IPS-18c (cell line): ENCODE data around the gene CPEB3.
A peak's percentile ranks its signal among the peaks of the same experiment; 100 is the strongest.
"Not testable (repeated sequence)": the region's sequence is repeated elsewhere in the genome, so short reads cannot be mapped to it uniquely, and the experiment has no call there.

Source experiments
- H3K4me3 ChIP-seq: 2 replicates; pipeline ENCODE4 v1.7.0; 2013; ENCODE audit warnings: low read depth, mild to moderate bottlenecking, low read length, moderate library complexity; ENCODE audit not compliant: insufficient read depth
- H3K9me3 ChIP-seq: one replicate; pipeline ENCODE4 v1.6.1; 2013; ENCODE audit warnings: mild to moderate bottlenecking, low read length, moderate library complexity; ENCODE audit not compliant: control insufficient read depth, insufficient read depth

Gene CPEB3

DNA sequence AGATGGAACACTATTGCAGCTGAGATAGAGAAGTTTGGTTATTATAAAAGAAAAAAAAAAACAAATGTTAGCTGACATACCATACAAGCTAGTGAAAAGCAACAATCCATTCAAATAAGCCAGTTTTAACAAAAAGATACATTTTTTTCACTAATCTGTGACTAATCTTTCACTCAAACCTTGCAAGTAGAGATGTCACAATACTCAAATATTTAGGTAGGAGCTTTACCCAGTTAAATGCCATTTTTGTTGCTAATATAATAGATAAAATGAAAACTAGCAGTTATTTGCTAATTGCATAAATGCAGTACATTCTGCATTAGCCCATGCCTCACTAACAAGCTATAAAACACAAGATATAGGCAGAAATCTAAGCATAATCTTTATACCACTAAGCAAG is 243.7 kb downstream of the CPEB3 start:
- no peaks in the 10 kb centered on the region for H3K9me3 ChIP-seq
- no peak overlapping the region for H3K4me3 ChIP-seq

- Histone ChIP-seq H3K4me3 (peak overlapping the region; percentile 32; the same call in 1 of the 2 replicates), H3K9me3 (no peaks in the 10 kb centered on the region)
Observed at GRCh38 chr10:92045641-92046106, 245.2 kb downstream of the CPEB3 start.

GRCh38 chr10:92042541-92042940 is 248.3 kb downstream of the CPEB3 start:
- H3K4me3 ChIP-seq = no peak overlapping the region
- H3K9me3 ChIP-seq = no peaks in the 10 kb centered on the region

DNA sequence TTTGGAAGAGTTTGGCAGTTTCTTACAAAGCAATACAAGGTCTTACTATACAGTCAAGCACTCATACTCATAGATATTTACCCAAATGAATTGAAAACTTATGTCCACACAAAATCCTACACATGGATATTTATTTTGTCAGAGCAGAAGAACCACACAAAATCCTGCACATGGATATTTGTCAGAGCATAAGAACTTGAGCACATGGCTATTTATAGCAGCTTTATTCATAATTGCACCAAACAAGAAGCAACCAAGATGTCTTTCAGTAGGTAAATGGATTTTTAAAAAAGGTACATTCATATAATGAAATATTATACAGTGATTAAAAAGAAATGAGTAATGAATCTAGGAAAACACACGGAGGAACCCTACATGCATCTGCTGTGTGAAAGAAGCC is 251.9 kb downstream of the CPEB3 start:
- H3K4me3 ChIP-seq = no peak overlapping the region
- H3K9me3 ChIP-seq = no peaks in the 10 kb centered on the region

DNA sequence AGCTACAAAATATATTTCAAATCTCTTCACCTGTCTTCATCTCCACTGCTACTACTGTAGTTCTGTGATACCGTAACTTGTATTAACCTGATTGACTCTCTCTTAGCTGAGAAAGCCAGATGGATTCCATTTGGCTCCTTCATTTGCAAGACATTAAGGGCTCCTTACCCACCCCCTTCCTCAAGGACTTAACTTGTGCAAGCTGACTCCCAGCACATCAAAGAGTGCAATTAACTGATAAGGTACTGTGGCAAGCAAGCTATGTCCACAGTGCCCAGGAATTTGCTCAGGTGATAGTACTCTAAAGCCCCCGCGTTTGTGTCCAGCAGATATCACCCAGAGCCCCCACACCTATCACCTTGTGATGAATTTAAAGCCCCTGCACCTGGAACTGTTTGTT is 257.8 kb downstream of the CPEB3 start:
- H3K4me3 ChIP-seq, H3K9me3 ChIP-seq: not testable (repeated sequence)

DNA sequence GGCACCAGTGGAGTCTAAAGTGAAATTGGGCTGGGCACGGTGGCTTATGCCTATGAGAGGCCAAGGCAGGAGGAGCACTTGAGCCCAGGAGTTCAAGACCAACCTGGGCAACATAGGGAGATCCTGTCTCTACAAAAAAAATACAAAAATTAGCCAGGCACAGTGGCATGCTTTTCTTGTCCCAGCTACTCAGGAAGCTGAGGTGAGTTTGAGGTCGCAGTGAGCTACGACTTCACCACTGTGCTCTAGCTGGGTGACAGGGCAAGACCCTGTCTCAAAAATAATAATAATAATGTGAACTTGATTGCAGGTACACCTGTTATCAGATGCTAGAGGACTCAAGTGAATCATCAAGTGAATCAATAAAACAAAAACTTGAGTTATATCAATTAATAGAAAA is 259.3 kb downstream of the CPEB3 start:
- no peak overlapping the region for H3K4me3 ChIP-seq
- H3K9me3 ChIP-seq = no peaks in the 10 kb centered on the region

DNA sequence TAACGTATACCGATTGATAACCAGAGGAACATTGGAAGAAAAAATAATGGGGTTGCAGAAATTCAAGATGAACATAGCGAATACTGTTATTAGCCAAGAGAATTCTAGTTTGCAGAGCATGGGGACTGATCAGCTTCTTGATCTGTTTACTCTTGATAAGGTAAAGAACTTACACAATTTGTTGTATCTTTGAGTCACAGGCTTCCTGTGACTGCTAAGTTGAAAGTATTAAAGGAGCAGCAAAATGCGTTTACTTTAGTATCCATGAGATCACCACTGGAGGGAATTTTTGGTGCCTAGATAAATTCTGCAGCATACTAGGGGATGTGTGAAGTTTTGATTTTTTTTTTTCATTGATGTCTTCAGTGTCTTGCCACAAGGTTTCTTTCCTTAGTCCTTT is 263.7 kb downstream of the CPEB3 start:
- Histone ChIP-seq H3K9me3 (no peaks in the 10 kb centered on the region), H3K4me3 (no peak overlapping the region)

DNA sequence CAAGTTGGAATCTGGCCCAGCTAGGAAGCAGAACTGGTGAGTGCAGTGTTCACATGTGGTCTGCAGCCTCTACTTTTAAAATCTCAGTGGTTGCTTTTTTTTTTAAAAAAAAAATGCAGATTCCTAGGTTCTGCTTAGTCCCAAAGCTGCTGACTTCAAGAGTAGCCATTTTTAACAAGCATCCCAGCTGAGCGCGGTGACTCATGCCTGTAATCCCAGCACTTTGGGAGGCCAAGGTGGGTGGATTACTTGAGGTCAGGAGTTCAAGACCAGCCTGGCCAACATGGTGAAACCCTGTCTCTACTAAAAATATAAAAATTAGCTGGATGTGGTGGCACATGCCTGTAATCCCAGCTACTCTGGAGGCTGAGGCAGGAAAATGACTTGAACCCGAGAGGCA is 265.5 kb downstream of the CPEB3 start:
- H3K9me3 ChIP-seq, H3K4me3 ChIP-seq: not testable (repeated sequence)

GRCh38 chr10:92024700-92025099 is 266.2 kb downstream of the CPEB3 start:
- H3K9me3 ChIP-seq = no peaks in the 10 kb centered on the region

DNA sequence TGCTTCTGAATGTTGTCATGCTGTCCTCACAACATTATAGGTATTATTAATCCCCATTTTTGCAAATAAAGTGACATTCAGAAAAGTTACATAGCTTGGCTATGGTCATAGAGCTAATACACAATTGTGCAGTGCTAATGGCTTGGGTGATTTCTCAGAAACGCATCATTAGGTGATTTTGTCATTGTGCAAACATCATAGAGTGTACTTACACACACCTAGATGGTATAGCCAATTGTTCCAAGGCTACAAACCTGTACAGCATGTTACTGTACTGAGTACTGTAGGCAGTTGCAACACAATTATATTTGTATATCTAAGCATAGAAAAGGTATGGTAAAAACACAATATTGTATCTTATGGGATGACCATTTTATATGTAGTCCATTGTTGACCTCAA is 276.3 kb downstream of the CPEB3 start:
- Histone ChIP-seq H3K9me3 (no peaks in the 10 kb centered on the region), H3K4me3 (no peak overlapping the region)

More at GRCh38 chr10:92024700-92025099, 266.2 kb downstream of the CPEB3 start:
- no peak overlapping the region for H3K4me3 ChIP-seq

DNA sequence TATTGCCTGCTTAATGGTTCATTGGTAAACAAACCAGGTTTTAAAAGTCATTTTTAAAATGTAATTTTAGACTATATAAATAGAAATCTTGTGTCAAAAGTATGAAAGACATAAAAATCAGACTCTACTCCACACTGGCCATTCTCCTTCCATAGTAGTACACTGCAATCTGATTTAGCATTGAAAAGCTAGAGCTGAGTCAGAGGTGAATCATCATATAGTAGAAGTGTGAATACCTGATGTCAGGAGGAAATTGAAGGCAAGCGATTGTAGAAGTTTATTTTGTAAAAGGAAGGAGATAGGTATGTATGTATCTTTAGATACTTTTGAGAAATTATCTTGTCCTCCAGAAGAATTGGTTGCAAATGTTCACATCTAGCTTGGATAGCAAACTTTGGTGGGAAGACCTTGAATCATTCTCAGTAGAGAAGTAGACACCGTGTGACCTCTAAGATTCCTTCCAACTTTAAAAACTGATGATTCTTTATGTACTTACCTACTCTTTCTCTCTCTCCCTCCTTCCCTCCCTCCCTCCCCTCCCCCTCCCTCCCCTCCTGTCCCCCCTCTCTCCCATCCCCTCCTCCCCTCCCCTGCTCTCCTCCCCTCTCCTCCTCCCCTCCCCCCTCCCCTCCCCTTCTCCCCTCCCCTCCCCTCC is 279.2 kb downstream of the CPEB3 start:
- no peaks in the 10 kb centered on the region for H3K9me3 ChIP-seq
- H3K4me3 ChIP-seq = no peak overlapping the region

GRCh38 chr10:92010047-92010735 is 280.7 kb downstream of the CPEB3 start:
- Histone ChIP-seq H3K4me3 (no peak overlapping the region), H3K9me3 (no peaks in the 10 kb centered on the region)

DNA sequence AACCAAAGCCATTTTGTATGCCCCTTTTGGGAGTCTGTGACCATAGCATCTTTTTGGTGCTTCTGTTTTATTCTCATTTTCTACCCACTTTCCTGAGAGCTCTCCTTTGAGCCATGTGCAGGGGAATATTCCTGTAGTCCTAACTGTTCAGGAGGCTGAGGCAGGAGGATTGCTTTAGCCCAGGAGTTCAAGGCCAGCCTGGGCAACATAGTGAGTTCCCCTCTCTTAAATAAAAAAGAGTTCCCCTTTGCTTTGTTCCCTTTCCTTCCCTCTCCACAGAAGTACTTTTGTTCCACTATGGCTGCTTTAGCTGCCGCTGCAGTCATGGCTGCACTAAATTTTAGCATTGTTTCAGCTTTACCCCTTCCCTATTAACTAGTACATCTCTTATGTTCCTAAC is 281.4 kb downstream of the CPEB3 start:
- H3K4me3 ChIP-seq = no peak overlapping the region

DNA sequence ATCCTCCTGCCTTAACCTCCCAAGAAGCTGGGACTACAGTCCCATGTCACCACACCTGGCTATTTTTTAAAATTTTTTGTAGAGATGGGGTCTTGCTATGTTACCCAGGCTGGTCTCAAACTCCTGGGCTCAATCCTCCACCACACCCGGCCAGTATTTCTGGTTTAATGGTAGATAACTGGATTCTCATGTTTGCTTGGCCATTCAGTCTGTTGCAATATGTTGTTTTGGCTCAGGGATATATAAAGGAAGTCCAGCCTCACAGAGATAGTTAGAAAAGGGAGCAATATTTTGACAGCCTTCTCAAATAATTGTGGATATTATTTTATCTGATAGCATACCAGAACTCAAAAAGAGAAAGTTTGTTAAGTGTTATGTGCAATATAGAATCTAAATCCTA is 284.9 kb downstream of the CPEB3 start:
- H3K4me3 ChIP-seq = no peak overlapping the region
- no peaks in the 10 kb centered on the region for H3K9me3 ChIP-seq

More for the DNA sequence above, 281.4 kb downstream of the CPEB3 start:
- H3K9me3 ChIP-seq = no peaks in the 10 kb centered on the region

DNA sequence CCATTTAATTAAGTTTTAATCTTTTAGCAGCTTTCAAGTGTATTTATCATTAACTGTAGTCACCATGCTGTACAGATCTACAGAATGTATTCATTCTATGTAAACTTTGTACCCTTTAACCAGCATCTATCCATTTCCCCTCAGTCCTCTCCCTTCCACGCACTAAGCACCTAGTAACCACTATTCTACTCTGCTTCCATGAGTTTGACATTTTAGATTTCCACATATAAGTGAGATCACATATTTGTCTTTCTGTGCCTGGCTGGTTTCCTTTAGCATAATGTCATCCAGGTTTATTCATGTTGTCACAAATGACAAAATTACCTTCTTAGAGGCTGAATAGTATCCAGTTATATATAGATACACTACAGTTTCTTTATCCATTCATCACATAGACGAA is 287.6 kb downstream of the CPEB3 start:
- H3K4me3 ChIP-seq = no peak overlapping the region

DNA sequence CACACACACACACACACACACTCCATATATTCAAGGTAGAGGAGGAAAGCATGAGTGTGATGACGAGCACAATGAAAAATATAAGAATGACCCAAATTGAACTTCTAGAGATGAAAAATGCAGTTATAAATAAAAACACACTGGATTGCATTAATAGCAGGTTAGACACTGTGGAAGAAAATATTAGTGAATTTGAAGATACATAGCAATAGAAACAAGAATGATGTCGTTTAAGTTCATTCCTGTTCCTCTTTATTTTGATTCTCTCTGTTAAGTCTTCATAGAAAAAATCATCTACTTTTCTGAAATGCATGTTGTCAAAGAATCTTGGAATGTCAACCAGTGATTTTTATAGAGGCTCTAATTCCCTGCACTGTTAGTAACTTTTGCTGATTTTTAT is 288.9 kb downstream of the CPEB3 start:
- H3K4me3 ChIP-seq = no peak overlapping the region
- no peaks in the 10 kb centered on the region for H3K9me3 ChIP-seq

More for the DNA sequence above, 287.6 kb downstream of the CPEB3 start:
- H3K9me3 ChIP-seq = no peaks in the 10 kb centered on the region

GRCh38 chr10:92001581-92001980 is 289.3 kb downstream of the CPEB3 start:
- no peak overlapping the region for H3K4me3 ChIP-seq
- H3K9me3 ChIP-seq = no peaks in the 10 kb centered on the region
